Measurements from ENCODE around the gene B3GNT2.
"Not testable (repeated sequence)": the region's sequence is repeated elsewhere in the genome, so short reads cannot be mapped to it uniquely, and the experiment has no call there.

The B3GNT2 gene

DNA sequence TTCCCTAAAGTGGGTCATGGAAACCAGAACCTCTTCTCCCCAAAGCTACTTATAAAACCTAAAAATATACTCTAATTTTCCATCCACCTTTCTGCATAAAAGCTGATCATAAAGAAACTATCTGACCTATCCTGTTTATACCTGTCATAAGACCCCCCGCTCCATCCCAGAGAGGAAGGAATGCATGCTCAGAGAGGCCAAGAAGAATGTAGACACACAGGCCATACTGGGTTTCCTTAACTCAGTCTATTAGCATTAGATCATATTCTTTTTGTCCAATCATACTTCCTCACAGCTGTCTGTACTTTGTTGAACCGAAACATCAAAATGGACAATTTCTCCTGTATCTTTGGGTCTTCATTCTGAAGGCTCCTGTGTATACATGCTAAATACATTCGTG lies 52.3 kb downstream of the B3GNT2 start:
- DNase-seq = no peak

DNA sequence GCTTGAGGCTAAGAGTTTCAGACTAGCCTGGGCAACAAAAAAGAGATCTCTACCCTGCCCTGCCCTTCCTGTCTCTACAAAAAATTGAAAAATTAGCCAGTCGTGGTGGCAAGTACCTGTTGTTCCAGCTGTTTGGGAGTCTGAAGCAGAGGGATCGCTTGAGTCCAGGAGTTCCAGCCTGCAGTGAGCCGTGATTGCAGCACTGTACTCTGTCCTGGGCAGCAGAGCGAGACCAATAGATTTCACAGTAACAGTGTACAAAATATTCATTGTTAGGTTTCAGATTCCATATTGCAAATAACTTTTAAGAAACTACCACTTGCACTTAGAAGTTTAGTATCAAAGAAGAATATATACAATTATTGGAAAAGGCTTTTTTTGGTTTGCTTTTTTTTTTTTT lies 54.3 kb downstream of the B3GNT2 start:
- DNase-seq = no peak

DNA sequence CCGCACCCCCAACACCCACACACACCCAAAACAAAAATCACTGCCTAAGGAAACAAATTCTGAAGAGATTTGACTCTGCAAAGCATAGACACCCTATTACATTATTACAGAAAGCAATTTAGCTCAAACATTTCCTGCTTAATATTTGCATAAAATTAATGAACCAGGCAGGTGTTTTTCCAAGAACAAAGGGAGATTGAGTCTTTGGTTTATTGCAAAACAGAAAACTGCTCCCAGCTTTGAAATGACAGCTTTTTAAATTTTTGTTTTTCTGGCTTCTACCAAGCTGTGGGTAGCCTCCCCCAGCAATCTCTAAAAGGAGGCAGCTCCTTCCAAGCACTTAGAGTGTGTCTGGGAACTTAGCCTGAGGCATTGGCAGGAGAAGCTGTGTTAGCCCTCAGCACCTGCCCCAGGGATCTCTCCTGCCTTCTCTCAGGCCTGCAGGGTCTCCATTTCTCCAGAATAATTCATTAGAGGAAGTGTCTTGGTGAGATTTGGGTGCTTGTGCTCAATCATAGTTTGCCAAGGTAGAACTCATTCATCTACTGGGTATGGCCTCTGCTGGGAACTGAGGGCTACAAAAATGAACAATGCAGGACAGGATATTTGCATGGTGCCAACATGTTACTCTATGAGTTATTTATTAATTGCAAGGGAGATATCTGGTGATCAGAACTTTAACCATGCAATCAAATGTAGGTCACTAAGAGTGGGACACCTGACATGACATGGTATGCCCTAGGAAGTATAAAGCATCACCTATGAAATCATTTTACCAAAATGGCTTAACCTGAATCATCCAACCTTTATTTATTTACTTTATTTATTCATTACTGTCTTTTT lies 58.7 kb downstream of the B3GNT2 start:
- no peak for DNase-seq

DNA sequence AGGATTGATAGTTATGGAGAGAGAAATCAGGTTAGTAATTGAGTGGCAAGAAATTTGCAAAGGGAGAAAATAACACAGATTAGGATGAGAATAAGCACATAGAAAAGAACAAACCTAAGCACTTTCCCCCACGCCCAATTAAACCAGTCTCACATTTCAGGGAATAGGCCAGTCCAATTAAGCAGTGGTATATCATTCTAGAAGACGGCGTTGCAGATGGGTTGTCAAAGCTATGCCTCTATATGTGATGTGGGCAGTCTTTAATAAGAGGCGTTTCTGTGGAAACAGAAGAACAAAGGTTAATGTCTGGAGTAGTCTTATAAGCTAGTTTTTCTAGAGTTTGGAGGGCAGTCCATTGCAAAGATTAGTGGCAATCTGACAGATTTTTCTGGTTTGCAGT lies 61.6 kb downstream of the B3GNT2 start:
- DNase-seq = no peak

DNA sequence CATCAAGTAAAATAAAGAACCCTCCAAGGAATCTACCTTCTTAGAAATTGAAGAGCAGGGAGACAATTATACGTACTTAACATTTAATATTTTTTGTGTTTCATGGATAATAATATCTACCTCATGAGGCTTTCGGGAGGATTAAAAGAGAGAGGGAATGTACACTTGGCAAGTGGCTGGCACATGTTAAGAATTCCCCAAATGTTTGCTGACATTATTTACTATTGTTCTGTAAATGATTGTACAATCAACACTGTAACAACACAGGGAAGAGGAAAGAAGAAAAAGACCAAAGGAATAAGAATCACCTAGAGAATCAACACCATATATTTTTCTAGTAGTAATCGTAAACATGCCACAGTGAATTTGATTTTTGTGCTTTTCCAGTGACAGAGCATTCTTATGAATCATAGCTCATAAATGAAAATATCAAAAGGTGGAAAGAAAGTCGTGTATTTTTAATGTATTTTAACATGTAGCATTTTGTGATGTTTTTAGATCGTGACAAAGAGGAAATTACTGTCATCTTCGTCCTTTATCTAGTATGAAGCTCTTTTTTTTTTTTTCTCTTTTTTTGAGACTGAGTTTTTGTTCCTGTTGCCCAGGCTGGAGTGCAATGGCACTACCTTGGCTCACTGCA lies 67.3 kb downstream of the B3GNT2 start:
- no peak for DNase-seq

DNA sequence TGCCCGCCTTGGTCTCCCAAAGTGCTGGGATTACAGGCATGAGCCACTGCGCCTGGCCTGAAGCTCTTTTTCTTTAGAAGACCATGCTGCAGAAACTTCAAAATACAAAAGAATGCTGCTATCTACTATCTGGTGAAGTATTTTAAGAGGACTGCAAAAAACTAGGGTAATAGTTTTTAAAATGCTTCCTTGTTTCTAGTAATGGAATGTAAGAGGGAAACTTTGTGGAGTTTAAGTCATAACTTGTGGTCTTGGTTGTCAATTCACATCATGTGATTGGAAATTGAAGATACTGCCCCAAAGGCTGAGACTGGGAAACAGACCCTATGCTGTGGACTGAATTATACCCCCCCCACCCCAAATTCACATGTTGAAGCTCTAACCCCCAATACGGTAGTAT lies 68.3 kb downstream of the B3GNT2 start:
- DNase-seq = no peak

DNA sequence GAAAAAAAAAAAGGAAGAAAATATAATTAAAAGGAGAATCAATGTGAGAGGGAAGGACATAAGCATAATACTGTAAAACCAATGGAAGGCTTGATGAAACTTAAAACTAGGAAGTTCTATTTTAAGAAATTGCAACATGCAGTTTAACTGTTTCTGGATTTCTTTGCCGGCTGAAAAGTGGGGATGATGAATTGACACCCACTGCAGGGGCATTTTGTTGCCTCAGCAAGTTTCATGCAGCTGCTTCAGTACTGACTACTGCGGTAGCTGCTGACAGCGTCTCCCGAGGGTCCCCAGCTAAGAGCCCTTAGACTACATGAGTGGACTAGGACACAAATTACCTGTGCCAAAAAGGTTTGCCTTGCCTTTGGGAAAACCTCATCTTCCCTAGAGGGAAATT lies 69.2 kb downstream of the B3GNT2 start:
- no peak for DNase-seq

DNA sequence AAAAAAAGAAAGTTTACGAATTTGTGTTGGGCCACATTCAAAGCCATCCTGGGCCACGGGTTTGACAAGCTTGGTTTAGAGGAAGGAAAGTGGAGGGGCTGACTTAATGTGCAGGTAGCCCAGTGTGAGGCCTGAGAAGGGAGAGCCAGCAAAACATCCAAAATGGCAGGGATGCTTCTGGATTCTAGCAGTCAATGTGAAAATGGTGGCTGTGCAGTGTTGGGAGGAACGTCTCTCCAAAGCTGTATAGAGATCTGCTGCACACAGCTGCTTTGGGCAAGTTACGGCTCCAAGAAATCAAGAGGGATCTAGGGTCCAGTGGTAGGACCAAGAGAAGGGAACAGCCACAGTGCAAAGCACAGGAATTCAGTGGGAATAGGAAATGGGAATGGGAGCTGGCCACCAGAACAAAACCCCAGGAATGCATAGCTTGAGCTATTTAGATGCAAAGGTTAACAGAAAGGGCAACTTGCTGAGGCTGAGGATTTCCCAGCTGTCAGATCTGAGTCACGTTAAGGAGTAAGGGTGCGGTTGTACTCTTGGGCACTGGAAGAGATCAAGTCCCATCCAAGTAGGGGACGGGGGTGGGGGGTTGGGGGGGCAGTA lies 70.6 kb downstream of the B3GNT2 start:
- no peak for DNase-seq

DNA sequence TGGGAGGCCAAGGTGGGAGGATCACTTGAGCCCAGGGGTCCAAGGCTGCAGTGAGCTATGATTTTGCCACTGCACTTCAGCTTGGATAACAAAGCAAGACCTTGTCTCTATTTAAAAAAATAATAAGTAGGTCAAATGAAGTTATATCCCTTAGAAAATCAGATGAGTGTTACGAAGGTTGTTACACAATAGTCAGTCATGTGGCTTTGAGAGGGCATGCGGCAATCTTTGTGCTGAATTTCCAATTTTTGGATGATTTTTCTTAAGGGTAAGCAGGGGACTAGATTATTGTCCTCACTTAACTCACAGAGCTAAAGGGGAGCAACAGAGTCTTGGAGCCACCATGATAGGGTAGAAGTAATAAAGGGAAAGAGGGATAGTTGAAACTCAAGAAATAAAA lies 71.8 kb downstream of the B3GNT2 start:
- no peak for DNase-seq

DNA sequence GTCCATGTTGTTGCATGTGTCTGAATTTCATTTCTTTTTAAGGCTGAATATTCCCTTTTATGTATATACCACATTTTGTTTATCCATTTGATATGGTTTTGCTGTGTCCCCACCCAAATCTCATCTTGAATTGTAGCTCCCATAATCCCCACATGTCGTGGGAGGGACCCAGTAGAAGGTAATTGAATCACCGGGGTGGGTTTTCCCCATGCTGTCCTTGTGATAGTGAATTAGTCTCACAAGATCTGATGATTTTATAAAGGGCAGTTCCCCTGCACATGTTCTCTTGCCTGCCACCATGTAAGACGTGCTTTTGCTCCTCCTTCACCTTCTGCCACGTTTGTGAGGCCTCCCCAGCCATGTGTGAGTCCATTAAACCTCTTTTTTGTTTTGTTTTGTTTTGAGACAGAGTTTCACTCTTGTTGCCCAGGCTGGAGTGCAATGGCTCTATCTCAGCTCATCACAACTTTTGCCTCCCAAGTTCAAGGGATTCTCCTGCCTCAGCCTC lies 72.8 kb downstream of the B3GNT2 start:
- DNase-seq = not testable (repeated sequence)

DNA sequence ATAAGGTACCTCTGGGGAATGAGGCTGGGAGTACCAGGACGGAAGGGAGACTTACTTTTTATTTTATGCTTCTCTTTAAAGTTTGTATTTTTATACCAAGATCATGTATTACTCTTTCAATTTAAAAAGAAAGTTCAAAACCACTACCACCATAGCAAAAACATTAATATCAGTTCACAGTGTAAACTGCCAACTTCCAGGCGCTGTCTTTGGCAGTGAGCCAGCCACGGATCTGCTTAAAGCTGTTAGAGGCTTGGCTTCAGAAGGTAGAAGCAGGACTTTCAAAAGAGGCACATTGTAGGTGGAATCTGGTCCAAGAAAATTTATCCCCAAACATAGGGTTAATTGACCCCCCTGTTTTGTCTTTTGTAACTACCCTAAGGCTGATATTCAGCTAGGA lies 74.8 kb downstream of the B3GNT2 start:
- DNase-seq = no peak
